Transverse colon (tissue), 4 donors: ENCODE results near the gene ZXDC. TPM values are rescaled to one million over a fixed set of nuclear protein-coding genes. Genes with fewer than 3 reads are reported as not detected.

Source experiments
- DNase-seq: peaks from one replicate; pipeline ENCODE4 v3.0.0-alpha.2; 2019
- H3K27ac ChIP-seq, 4 donors: fragments of 200-600 bp; sonication (generic); 2 replicates each; pipeline ENCODE4 v1.5.1; 2016 to 2018; ENCODE audit warnings: inconsistent platforms in 4 of 4
- H3K27me3 ChIP-seq: fragments of 200-600 bp; sonication (generic); 2 replicates; pipeline ENCODE4 v1.5.1; 2017; ENCODE audit warnings: inconsistent platforms
- H3K36me3 ChIP-seq, 4 donors: fragments of 200-600 bp; sonication (generic); 2 replicates each; pipeline ENCODE4 v1.5.1; 2017 to 2019; ENCODE audit warnings: inconsistent platforms in 4 of 4
- H3K4me1 ChIP-seq, 4 donors: fragments of 200-600 bp; sonication (generic); 2 replicates each; pipeline ENCODE4 v1.5.1; 2017 to 2020; ENCODE audit warnings: inconsistent platforms in 4 of 4
- H3K4me3 ChIP-seq, 4 donors: fragments of 200-600 bp; sonication (generic); 1 replicate in 1 of 4; 2 replicates in 3 of 4; pipeline versions ENCODE4 v1.5.1 to v1.6.1; 2017 to 2019; ENCODE audit warnings: inconsistent platforms in 4 of 4
- H3K9me3 ChIP-seq, 2 donors: fragments of 200-600 bp; sonication (generic); 2 replicates each; pipeline ENCODE4 v1.5.1; 2017 to 2019; ENCODE audit warnings: inconsistent platforms in 2 of 2
- EP300 ChIP-seq: sonication (generic); formaldehyde crosslinking; IDR thresholded peaks from one replicate; pipeline ENCODE4 v1.6.1; 2017; ENCODE audit warnings: antibody characterized with exemption, low read depth
- POLR2A ChIP-seq: fragments of 450-650 bp; IDR thresholded peaks from one replicate; pipeline ENCODE4 v1.6.1; 2016; ENCODE audit warnings: antibody characterized with exemption, mild to moderate bottlenecking, moderate library complexity
- POLR2AphosphoS5 ChIP-seq, 3 donors: sonication (generic); formaldehyde crosslinking; IDR thresholded peaks; one replicate each; pipeline ENCODE4 v1.6.1; 2016; ENCODE audit warnings: antibody characterized with exemption in 3 of 3
- WGBS, 2 donors: methylation state at CpG; one replicate each; pipeline ENCODE4 v1.1.5; 2018; ENCODE audit warnings: low coverage in 1 of 2; 5-methylcytosine and 5-hydroxymethylcytosine counted together
- in situ Hi-C, 4 donors: fragments of 200-750 bp; cut with MboI; loops; one replicate each; pipeline versions ENCODE4 v1.15.0 to v1.15.1; 2017; ENCODE audit warnings: low sequenced_read_pairs in 3 of 4, low pct_ligation_motif_present in 1 of 4, low pct_unique_long_range_greater_than_20kb in 1 of 4
- intact Hi-C: fragments of 100-400 bp; cut with DNase I; formaldehyde crosslinking; loops from one replicate; pipeline ENCODE4 v1.15.1; 2023; ENCODE audit warnings: low total_unique reads
- total RNA-seq, 4 donors: library from RNA; depleted of rRNA; stranded (reverse); fragments of >200 nt; gene quantifications; one replicate each; pipeline ENCODE4 v1.1.0, GENCODE V29; 2016
- TF ChIP-seq, protein P1 (sequence below), 5 experiments: fragments of 200-600 bp in 3 of 5; fragments of 450-650 bp in 2 of 5; sonication (generic) in 3 of 5; IDR thresholded peaks; 1 replicate in 2 of 5; 2 replicates in 3 of 5; pipeline ENCODE4 v1.5.1; 2016 to 2017; ENCODE audit warnings: antibody characterized with exemption in 5 of 5, inconsistent platforms in 3 of 5, mild to moderate bottlenecking in 2 of 5, moderate library complexity in 1 of 5

The ZXDC gene
- total RNA-seq, 4 donors from 2014 or later, result 44.6 to 81.2 (median 46.4) TPM

DNA sequence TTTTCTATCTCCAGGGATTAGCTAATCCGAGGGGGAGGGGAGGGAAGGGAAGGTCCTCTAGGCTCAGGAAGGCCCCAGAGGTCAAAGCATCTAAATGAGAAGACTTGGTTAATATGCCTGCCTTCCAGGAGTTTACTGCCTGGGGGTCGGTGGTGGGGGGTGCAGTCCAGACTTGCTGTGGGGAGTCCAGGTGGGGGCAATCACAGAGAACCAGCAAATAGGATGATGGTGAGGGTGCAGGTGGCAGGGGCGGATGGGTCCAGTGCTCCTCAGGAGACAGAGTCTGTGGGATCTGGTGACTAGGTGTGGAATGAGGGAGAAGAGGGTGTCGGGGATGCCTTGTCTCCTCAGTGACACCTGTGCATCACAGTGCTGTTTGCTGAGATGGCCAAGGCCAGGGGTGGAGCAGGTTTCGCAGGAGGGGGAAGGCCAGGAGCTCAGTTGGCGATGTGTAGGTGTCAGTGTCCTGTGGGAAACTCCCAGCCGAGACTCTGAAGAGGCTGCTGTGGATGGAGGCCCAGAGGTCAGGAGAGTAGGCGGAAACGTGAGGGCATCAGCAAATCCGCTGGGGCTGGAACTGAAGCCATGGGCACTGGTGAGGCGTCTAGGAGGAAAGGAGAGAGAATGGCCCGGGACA lies 72.9 kb downstream of the ZXDC start:
- Histone ChIP-seq H3K36me3 (no peaks in the 10 kb centered on the region), H3K4me3 (no peak overlapping the region), H3K9me3 (no peaks in the 10 kb centered on the region), H3K4me1 (no peaks in the 10 kb centered on the region), H3K27ac (no peak overlapping the region), H3K27me3 (peaks cover 3% of the 10 kb centered on the region)
- intact Hi-C loops, result no loop called here
- 79 to 84% methylated on average over 6 to 12 of the region's 12 CpGs for WGBS, 2 donors
- no peak for DNase-seq
- TF ChIP-seq POLR2A (no peak), EP300 (no peak), POLR2AphosphoS5 (IDR thresholded peaks at IDR 0.05) (no peak)
- TF ChIP-seq, protein P1, sequence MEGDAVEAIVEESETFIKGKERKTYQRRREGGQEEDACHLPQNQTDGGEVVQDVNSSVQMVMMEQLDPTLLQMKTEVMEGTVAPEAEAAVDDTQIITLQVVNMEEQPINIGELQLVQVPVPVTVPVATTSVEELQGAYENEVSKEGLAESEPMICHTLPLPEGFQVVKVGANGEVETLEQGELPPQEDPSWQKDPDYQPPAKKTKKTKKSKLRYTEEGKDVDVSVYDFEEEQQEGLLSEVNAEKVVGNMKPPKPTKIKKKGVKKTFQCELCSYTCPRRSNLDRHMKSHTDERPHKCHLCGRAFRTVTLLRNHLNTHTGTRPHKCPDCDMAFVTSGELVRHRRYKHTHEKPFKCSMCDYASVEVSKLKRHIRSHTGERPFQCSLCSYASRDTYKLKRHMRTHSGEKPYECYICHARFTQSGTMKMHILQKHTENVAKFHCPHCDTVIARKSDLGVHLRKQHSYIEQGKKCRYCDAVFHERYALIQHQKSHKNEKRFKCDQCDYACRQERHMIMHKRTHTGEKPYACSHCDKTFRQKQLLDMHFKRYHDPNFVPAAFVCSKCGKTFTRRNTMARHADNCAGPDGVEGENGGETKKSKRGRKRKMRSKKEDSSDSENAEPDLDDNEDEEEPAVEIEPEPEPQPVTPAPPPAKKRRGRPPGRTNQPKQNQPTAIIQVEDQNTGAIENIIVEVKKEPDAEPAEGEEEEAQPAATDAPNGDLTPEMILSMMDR (IDR thresholded peaks at IDR 0.05), result no peak
- in situ Hi-C loops, result no loop called here

DNA sequence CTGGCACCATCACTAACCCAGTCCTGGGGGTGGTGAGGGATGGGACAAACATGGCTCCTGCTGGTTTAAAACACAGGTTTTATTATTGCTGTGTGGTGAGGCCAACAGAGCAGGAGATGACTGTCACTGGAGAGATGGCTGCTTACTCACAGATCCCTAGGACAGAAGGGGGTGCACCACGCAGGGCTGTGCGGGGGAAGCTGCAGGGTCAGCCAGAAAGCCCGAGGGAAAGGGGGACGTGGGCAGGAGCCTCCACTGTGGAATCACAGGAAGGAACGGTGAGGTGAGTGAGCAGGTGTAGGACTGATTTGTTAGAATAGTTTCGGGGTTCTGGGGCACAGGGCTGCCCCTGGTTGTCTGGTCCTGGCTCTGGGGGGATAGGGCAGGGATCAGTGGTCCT lies 73.5 kb downstream of the ZXDC start:
- no peak for TF ChIP-seq POLR2AphosphoS5 (IDR thresholded peaks at IDR 0.05)
- no peak for TF ChIP-seq EP300
- no peak for TF ChIP-seq POLR2A
- TF ChIP-seq, protein P1 (IDR thresholded peaks at IDR 0.05), result no peak
- Histone ChIP-seq H3K4me1 (no peaks in the 10 kb centered on the region), H3K4me3 (no peak overlapping the region), H3K36me3 (no peaks in the 10 kb centered on the region), H3K27me3 (peaks cover 3% of the 10 kb centered on the region), H3K9me3 (no peaks in the 10 kb centered on the region), H3K27ac (no peak overlapping the region)
- intact Hi-C loops (no loop called here), in situ Hi-C loops (no loop called here)
- 80 to 86% methylated on average over 1 to 6 of the region's 6 CpGs for WGBS, 2 donors
- DNase-seq, result no peak

DNA sequence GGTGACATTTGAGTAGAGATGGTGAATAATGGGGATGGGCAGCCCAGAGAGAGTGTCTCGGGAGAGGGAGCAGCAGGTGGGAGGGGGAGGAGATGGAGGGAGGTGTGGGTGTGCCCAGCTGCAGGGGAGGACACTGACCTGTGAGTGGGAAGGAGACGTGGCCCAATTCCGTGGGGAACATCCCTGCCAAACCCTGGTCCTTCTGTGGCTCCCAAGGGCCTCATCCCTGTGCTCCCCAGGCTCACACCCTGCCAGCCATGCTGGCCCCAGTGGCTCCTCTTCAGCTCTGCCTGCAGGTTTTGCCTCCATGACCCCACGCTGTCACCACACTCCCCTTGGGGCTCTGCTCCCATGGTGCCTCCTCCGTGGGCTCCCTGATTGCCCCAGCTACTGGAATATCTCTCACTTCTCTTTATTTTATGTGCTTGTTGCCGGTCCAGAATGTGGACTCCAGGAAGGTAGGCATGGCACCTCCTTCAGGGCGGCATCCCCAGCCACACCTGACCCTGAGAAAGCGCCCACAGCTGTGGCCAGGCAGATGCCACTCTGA lies 74.0 kb downstream of the ZXDC start:
- 51% methylated on average over 8 of the region's 8 CpGs; no CpG with 5 or more reads in 1 of the 2 donors for WGBS, 2 donors
- intact Hi-C loops (no loop called here), in situ Hi-C loops (no loop called here)
- no peaks in the 10 kb centered on the region for H3K4me1 ChIP-seq
- no peak for DNase-seq
- no peak overlapping the region for H3K27ac ChIP-seq
- H3K27me3 ChIP-seq, result peaks cover 3% of the 10 kb centered on the region
- no peaks in the 10 kb centered on the region for H3K36me3 ChIP-seq
- no peaks in the 10 kb centered on the region for H3K9me3 ChIP-seq
- H3K4me3 ChIP-seq, result no peak overlapping the region
- TF ChIP-seq EP300 (no peak), POLR2A (no peak), POLR2AphosphoS5 (IDR thresholded peaks at IDR 0.05) (no peak)
- TF ChIP-seq, protein P1 (IDR thresholded peaks at IDR 0.05), result no peak

DNA sequence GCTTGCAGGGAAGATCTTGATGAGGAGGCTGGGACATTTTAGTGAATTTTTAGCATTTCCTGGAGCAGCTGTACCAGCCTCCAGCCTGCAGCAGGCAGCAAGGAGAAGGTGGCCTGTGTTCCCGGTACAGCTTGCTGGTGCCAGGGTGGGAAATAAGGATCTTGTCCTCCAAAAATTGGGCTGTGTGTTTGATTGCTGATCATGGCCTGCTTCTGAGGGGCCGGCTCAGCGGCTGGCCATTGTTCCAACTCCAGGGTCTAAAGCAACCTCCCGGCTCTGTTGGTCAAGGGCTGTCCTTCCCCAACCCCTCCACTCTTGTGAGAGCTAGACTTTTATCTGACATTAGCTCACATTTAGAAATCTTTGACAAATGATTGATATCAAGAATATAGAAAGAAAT lies 75.9 kb downstream of the ZXDC start:
- no peaks in the 10 kb centered on the region for H3K9me3 ChIP-seq
- no peak overlapping the region for H3K27ac ChIP-seq
- peaks cover 14% of the 10 kb centered on the region for H3K27me3 ChIP-seq
- no peaks in the 10 kb centered on the region for H3K36me3 ChIP-seq
- TF ChIP-seq POLR2AphosphoS5 (IDR thresholded peaks at IDR 0.05) (no peak), EP300 (no peak), POLR2A (no peak)
- TF ChIP-seq, protein P1 (IDR thresholded peaks at IDR 0.05), result no peak
- H3K4me1 ChIP-seq, result peaks cover 0 to 3% (median 0%) of the 10 kb centered on the region in 4 donors
- 77 to 89% methylated on average over 4 of the region's 4 CpGs for whole genome bisulfite sequencing, 2 donors
- H3K4me3 ChIP-seq, result no peak overlapping the region
- no peak for DNase-seq
- intact Hi-C loops (no loop called here), in situ Hi-C loops (loop anchor here (10.0 to 25.0 kb wide), 4 partner anchors 145 to 265 kb away; no protein-coding TSS in a partner anchor)
